Glutamatergic neuron (in vitro differentiated cells): Measurements from ENCODE around the gene DNER. TPM values are rescaled to one million over a fixed set of nuclear protein-coding genes. Genes with fewer than 3 reads are reported as not detected.

Experiments
- DNase-seq: peaks from one replicate; pipeline ENCODE4 v3.0.0; 2022
- H3K27ac Mint-ChIP-seq: one replicate; pipeline ENCODE4 v1.8.0; 2020; ENCODE audit warnings: mild to moderate bottlenecking, mixed read lengths, inconsistent platforms; ENCODE audit not compliant: unreplicated experiment
- H3K27me3 Mint-ChIP-seq: one replicate; pipeline ENCODE4 v1.8.0; 2020; ENCODE audit warnings: mild to moderate bottlenecking, moderate library complexity, mixed read lengths, inconsistent platforms; ENCODE audit not compliant: unreplicated experiment
- H3K36me3 Mint-ChIP-seq: one replicate; pipeline ENCODE4 v1.8.0; 2020; ENCODE audit warnings: mild to moderate bottlenecking, mixed read lengths, inconsistent platforms; ENCODE audit not compliant: unreplicated experiment
- H3K4me1 Mint-ChIP-seq: one replicate; pipeline ENCODE4 v1.8.0; 2020; ENCODE audit warnings: mild to moderate bottlenecking, low read depth, mixed read lengths, inconsistent platforms; ENCODE audit not compliant: unreplicated experiment
- H3K4me3 Mint-ChIP-seq: one replicate; pipeline ENCODE4 v1.8.0; 2020; ENCODE audit warnings: mild to moderate bottlenecking, mixed read lengths, inconsistent platforms; ENCODE audit not compliant: unreplicated experiment
- H3K9me3 Mint-ChIP-seq: one replicate; pipeline ENCODE4 v1.8.0; 2020; ENCODE audit warnings: mild to moderate bottlenecking, moderate library complexity, mixed read lengths, inconsistent platforms; ENCODE audit not compliant: unreplicated experiment
- total RNA-seq: library from RNA; stranded (reverse); fragmentation: NEBNext Ultra II Directional; extraction: Animal tissue kit (Norgen Biotek cat#: 25700); gene quantifications from one replicate; pipeline ENCODE4 v1.2.1, GENCODE V29; 2021; ENCODE audit not compliant: unreplicated experiment
- TF ChIP-seq, protein P1 (sequence below): fragments of 200-600 bp; sonication (generic); IDR thresholded peaks from one replicate; pipeline ENCODE4 v1.5.0; 2021; ENCODE audit not compliant: partially characterized antibody, unreplicated experiment

DNER gene
- total RNA-seq, 1 donor from 2014 or later: 36.0 TPM

DNA sequence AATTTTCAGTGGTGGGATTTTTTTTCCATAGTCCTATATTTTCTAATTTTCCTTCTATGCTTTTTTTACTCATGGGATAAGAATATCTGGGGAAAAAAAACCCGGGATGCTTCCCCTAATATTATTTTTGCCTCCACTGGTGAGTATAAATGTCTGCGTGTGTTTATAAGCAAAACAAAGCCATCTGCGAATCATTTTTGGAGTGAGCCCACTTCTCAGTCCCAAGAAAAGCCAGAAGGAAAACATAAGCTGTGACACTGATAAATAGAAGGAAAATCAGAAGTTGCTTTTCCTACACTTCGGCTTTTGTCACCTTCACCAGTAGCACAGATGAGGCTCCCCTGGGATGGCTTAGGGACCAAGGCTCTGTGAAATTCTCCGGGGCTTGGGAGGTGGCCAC, 308.6 kb downstream of the DNER start:
- Mint-ChIP-seq H3K27me3 (peaks cover 1% of the 10 kb centered on the region), H3K36me3 (no peaks in the 10 kb centered on the region), H3K4me1 (peaks cover 31% of the 10 kb centered on the region), H3K4me3 (no peak overlapping the region), H3K9me3 (no peaks in the 10 kb centered on the region), H3K27ac (no peak overlapping the region)
- DNase-seq: no peak
- TF ChIP-seq, protein P1, sequence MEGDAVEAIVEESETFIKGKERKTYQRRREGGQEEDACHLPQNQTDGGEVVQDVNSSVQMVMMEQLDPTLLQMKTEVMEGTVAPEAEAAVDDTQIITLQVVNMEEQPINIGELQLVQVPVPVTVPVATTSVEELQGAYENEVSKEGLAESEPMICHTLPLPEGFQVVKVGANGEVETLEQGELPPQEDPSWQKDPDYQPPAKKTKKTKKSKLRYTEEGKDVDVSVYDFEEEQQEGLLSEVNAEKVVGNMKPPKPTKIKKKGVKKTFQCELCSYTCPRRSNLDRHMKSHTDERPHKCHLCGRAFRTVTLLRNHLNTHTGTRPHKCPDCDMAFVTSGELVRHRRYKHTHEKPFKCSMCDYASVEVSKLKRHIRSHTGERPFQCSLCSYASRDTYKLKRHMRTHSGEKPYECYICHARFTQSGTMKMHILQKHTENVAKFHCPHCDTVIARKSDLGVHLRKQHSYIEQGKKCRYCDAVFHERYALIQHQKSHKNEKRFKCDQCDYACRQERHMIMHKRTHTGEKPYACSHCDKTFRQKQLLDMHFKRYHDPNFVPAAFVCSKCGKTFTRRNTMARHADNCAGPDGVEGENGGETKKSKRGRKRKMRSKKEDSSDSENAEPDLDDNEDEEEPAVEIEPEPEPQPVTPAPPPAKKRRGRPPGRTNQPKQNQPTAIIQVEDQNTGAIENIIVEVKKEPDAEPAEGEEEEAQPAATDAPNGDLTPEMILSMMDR: no peak

DNA sequence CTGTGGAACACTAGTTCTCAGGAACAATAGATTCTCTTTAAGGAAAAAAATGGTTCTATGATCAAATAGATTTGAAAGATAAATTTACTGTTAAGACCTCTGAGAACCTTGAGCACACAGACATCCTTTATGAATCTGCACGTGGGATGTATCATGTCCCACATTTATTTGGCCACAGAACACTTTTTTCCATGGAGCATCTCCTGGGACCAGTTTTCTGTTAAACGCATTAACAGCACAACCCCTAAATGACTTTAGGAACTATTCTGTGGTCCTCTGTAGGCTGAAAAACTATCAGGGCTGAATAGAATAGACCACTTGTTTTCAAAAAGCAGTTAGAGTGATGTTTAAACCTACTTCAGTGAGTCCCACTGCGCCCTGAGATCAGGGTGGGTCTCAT, 311.1 kb downstream of the DNER start:
- Mint-ChIP-seq H3K9me3 (no peaks in the 10 kb centered on the region), H3K4me3 (no peak overlapping the region), H3K27me3 (peaks cover 1% of the 10 kb centered on the region), H3K36me3 (no peaks in the 10 kb centered on the region), H3K27ac (no peak overlapping the region), H3K4me1 (peaks cover 10% of the 10 kb centered on the region)
- DNase-seq: no peak
- TF ChIP-seq, protein P1: no peak

DNA sequence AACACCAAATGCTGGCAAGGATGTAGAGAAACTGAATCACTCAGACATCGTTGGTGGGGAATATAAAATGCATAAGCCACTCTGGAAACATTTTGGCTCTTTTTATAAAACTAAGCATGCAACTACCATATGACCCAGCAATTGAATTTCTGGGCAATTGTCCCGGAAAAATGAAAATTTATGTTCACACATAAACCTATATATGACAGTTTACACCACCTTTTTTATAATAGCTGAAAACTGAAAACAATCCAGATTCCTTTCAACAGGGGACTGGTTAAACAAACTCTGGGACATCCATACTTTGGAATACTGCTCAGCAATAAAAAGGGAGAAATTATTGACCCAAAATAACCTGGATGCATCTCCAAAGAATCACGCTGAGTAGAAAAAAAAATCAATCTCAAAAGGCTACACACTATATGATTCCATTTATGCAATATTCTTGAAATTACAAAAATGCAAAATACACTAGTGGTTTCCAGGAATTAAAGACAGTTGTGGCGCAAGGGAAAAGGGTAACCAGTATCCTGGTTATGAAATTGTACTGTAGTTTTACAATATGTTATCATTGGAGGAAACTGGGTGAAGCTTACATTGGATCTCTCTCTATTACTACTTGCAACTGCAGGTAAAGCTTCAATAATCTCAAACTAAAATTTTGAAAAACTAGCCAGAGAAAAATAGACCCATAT, 313.0 kb downstream of the DNER start:
- Mint-ChIP-seq H3K4me3 (no peak overlapping the region), H3K4me1 (no peaks in the 10 kb centered on the region), H3K27ac (no peak overlapping the region), H3K36me3 (no peaks in the 10 kb centered on the region), H3K27me3 (no peaks in the 10 kb centered on the region), H3K9me3 (no peaks in the 10 kb centered on the region)
- DNase-seq: no peak
- TF ChIP-seq, protein P1: no peak

DNA sequence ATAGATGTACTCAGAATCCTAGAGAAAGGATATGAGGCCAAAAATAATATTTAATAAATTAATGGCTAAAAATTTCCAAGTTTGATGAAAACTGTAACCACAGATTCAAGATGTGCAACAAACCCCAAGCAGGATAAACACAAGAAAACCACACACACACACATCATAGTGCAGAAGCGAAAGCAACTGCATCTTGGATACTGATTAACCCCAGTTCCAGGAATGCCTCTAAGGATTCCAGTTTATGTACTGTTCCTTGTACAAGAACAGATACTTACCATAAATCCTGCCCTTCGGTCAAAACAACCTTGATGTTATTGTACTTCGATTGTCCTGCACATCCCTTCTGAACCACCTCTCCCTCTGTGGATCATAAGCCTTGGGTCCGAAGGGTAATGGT, 320.4 kb downstream of the DNER start:
- TF ChIP-seq, protein P1: no peak
- Mint-ChIP-seq H3K27me3 (peaks cover 1% of the 10 kb centered on the region), H3K4me3 (no peak overlapping the region), H3K9me3 (peaks cover 4% of the 10 kb centered on the region), H3K27ac (no peak overlapping the region), H3K36me3 (no peaks in the 10 kb centered on the region), H3K4me1 (no peaks in the 10 kb centered on the region)
- DNase-seq: no peak

DNA sequence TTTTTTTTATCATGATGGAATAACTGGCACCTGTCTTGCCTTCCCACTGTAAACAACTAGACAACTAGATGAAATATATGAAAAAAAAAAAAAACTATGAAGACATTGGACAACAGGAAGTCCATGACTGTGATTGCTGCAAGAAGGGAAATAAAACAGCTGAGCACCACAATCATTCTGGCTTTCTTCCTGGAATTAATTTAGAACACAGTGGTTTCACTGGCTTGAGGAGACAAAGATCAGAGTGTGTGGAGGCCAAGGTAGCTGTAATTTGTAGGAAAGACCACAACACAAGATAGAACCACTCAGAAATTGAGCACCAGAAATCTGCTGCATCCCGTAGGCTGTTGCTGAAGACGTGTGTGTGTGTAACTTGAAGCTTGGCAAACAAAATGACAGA, 322.2 kb downstream of the DNER start:
- Mint-ChIP-seq H3K27ac (no peak overlapping the region), H3K4me3 (no peak overlapping the region)

More for the DNA sequence above, 322.2 kb downstream of the DNER start:
- peaks cover 4% of the 10 kb centered on the region for H3K9me3 Mint-ChIP-seq
- TF ChIP-seq, protein P1: no peak
- no peaks in the 10 kb centered on the region for H3K36me3 Mint-ChIP-seq
- H3K27me3 Mint-ChIP-seq: peaks cover 1% of the 10 kb centered on the region
- no peaks in the 10 kb centered on the region for H3K4me1 Mint-ChIP-seq
- no peak for DNase-seq
